HG03342 (cell line): ENCODE results near the gene EEF1AKMT1.

Experiments used
- ATAC-seq: cut with Tn5 transposase; IDR thresholded peaks from one replicate; pipeline ENCODE4 v1.9.1; 2021; ENCODE audit warnings: mild to moderate bottlenecking, moderate library complexity; ENCODE audit not compliant: unreplicated experiment

Gene EEF1AKMT1

DNA sequence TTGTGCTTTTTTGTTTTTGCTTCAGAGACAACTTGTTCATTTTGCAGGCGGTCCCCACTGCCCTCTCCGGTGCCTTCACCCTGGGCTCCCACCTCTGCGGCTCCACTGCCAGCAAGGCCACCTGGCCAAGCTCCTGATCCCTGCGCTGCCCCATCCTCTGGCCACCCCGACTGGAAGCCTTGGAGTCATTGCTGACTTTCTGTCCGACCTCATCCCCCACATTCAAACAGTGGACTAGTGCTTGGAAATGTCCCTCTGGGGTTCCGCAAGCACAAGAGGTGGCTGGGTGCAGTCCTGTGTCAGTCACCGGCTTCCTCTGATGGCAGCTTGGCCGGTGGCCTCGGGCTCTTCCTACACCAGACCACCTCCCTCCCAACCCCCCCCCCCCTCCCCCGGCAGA is 53.3 kb downstream of the EEF1AKMT1 start:
- no peak for ATAC-seq

- ATAC-seq: no peak
These were observed 54.0 kb downstream of the EEF1AKMT1 start for GRCh38 chr13:20719783-20720182.

DNA sequence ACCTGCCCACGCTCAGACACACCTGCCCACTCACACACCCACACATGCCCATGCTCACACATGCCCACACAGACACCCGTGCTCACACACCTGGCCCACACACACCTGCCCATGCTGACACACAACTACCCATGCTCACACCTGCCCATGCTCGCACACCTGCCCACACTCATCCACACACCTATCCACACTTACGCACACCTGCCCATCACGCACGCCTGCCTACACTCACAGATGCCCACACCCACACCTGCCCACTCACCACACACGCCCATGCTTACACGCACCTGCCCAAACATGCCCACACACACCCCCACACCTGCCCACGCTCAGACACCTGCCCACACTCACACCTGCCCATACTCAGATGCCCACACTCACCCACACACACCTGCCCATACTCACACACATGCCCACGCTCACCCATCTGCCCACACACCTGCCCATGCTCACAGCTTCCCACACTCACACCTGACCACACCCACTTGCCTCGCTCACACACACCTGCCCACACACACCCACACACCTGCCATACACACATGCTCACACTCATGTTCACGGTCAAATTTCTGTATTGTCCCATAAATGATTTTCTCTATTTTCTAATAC is 54.7 kb downstream of the EEF1AKMT1 start:
- no peak for ATAC-seq

DNA sequence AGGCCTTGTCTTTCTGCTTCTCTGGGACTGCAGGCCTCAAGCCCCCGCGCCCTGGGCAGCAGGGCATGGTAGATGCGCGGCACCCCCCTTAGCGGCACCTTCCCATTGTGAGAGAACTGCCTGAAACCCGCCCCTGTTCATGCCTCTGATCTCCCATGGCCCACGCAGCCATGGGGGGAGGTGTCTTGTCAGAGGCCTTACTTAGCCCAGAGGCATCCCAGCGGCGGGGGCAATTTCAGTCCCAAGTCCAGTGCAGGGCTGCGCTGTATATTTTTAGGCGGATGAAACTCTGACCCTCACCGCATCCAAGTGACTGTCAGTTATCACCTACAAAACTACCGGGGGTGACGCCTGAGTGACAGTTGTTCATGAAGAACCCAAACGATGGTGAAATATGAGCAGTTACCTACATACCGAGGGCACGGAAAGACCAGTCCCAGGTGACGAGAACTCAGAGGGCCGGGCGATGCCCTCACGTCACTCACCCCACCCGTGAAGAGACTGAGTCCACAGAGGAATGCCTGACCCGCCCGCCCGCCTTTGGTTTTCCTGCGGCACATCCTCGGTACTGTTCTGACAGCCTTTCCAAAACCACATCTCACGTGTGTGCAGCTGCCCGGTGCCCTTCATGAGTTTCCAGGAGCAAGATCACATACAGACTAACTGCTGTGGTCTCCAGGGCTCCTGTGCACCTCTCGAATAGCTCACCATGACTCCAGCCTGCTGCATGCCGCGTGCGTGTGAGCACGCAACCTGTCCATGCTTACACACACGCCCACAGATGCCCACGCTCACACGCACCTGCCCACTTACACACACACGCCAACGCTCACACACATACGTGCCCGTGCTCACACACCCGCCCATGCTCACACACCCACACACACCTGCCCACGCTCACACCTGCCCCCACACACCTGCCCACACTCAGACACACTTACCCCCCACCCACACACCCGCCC is 55.9 kb downstream of the EEF1AKMT1 start:
- no peak for ATAC-seq

- ATAC-seq: no peak
These were observed 56.8 kb downstream of the EEF1AKMT1 start for GRCh38 chr13:20716951-20717350.

- ATAC-seq: no peak
These were observed 58.4 kb downstream of the EEF1AKMT1 start for GRCh38 chr13:20715330-20715712.

GRCh38 chr13:20714563-20715329 is 59.0 kb downstream of the EEF1AKMT1 start:
- ATAC-seq: no peak

DNA sequence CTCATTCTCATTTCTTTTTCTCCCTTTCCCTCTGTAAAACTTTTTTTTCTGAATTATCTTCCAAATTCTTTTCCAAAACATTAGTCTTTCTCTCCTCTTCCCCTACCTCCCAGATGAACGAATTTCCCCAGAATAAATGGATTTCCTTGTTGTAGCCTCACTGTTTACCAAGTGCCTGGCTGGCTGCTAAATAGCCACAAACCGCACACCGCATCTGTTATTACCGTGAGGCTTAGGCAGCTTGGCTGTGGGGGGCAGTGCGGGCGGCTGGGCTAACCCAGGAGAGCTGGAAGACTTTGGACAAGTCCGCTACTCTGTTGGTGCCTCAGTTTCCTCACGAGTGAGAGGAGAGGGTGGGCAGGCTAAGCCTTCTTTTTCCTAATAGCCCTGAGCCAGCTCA is 59.6 kb downstream of the EEF1AKMT1 start:
- ATAC-seq: no peak

- ATAC-seq: no peak
These were observed 60.0 kb downstream of the EEF1AKMT1 start for GRCh38 chr13:20713751-20714150.

DNA sequence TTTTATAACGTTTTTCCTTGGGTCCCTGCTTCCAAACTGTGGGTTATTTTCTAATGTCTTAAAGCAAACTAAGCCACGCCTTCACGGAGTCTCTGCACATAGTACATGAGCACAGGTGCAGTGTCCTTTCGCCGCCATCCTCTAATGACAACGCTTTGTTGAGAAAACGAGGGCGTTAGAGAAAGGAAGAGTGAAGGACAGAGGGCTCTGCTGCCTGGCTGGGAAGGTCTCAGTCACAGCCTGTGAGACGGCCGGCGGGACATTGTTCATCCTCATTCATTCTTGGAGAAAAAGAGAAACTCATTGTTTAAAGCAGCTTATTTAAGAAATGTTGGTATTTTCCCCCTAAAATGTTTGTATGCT is 60.8 kb downstream of the EEF1AKMT1 start:
- no peak for ATAC-seq

- ATAC-seq: no peak
These were observed 62.3 kb downstream of the EEF1AKMT1 start for GRCh38 chr13:20711301-20712044.

- no peak for ATAC-seq
These were observed 64.0 kb downstream of the EEF1AKMT1 start for GRCh38 chr13:20709782-20710181.

DNA sequence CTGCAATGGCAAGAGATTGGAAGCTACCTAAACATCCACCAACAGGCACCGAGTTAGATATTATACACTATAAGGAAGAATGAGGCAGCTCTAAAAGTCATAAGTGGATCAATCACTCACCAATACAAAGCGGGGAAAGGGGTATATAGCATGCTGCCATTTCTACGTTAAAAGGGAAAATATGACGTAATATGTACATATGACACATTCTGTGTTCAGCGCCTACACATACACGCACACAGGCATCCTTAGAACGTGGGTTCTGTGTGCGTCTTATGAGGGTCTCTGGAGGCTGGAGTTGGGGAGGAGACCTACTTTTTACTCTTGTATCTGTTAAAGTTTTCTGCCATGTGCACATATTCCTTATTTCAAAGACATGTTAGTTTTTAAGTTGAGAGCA is 64.4 kb downstream of the EEF1AKMT1 start:
- no peak for ATAC-seq

DNA sequence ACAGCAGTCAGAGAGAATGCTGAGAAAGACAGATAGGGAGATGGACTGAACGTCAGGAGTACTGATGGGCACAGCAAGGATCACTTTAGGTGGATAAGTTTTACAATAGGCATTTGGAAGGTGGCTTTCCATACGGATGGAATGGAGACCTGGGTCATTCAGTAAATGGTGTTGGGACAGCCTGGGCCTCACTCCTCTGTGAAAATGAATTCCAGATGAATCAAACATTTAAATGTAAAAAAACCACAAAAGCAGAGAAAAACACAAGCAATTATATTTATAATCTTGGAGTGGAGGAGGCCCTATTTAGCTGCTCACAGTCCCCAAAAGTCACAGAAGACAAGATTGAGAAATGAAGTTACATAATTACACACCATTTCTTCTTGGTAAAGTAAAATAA is 65.5 kb downstream of the EEF1AKMT1 start:
- ATAC-seq: no peak

DNA sequence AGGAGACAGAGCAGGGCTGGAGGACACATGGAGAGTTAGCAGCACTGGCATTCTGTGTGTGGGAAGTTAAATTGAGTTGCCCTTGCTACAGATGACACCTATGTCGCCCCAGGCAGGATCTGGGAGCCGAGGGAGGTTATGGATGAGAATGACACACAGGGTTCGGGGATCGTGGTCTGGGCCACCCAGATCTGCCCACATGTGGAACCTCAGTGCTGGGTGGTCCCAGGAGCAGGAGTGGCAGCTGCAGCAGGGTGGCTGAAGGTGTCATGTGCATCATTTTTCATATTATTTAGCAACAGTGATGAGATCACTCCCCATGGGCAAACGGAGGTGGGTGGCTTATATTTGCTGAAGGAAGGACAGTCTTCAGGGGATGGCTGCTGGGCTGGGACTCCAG is 67.1 kb downstream of the EEF1AKMT1 start:
- ATAC-seq: no peak

DNA sequence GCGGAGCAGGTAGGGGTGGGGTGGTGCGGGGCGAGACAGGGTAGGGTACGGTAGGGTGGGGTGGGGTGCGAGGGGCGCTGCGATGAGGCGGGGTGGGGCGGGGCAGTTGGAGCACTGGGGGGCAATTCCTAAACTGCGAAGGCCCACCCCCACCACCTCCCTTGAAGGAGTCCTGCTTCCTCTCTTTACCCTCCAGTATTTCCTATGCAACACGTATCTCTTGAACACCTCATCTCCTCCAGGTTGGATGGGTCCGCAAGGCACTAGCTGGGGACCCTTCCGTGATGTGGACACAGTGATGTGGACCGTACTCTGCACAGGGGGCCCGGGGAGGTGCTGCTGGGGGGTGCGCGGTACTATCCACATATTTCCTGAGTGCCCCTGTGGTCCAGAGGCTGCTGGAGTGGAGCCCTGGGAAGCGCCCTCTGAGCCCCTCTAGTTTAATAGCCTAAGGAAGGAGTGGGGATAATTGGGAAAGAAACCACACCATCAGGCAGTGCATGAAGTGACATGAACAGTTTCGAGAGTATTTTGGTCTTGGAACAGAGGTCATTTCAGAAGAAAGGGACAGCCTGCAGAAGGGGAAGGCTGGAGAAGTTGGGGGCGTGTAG is 69.2 kb downstream of the EEF1AKMT1 start:
- no peak for ATAC-seq

GRCh38 chr13:20703780-20704458 is 69.8 kb downstream of the EEF1AKMT1 start:
- peak; percentile 94 for ATAC-seq

DNA sequence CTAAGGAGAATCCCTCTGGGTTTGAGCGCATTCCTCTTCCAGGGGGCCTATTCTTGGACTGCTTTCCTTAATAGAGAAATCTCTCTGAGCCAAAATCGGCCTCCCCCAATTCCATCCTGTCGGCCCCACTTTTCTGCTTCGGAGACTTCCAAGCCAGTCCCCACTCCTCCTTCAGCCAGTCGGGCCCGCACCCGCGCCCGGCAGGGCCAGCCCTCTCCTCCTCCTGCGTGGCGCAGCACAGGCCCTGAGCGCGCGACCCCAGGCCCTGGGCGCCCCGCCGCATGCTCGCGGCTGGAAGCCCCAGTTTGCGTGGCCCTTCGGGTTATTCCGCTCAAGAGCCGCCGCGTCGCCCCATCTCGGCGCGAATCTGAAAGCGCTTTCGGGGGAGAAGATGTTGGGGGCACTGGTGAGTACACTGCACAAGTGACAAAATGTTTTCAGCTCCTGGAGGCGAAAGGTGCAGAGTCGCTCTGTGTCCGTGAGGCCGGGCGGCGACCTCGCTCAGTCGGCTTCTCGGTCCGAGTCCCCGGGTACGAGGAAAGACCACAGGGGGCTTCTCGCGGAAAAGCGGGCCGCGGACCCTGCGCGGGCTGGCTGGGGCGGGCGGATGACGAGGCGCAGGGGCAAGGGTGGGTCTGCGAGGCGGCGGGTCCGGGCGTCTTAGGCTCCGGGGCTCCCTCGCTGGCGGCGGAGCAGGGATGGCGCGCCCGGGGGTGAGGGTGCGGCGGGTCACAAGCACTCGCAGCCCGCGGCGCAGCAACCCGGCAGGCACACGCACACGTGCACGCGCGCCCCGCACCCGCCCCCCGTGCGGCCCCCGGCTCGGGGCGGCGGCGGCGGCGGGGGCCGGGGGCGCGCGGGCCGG is 70.6 kb downstream of the EEF1AKMT1 start, which contains the start of gene IL17D:
TSS of gene IL17D (plus strand) at position 785 of the 865 bp plus-strand sequence. CDS start 303 bp downstream, outside the sequence.
- ATAC-seq: peak; percentile 27

DNA sequence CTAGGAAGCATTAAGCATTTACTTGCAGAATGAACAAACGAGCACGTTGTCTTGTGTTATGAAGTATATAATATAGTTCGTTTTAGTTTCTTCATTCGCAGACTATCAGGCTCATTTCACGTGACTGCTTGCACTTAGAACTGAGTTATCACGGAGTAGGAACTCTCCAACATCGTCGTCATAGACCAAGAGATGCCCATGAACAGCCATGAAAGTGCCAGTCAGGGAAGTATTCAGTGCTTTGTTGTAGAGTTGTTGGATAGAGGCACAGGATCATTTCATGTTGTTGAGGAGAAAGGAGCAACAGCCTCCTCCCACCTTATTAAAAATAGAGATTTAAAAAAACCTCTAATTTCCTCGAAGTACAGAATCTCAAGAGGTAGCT is 71.2 kb downstream of the EEF1AKMT1 start:
- no peak for ATAC-seq
